Esophagus squamous epithelium (tissue), 5 donors: ENCODE results near the gene SH3PXD2B. TPM values are rescaled to one million over a fixed set of nuclear protein-coding genes. Genes with fewer than 3 reads are reported as not detected.

Experiments used
- DNase-seq: peaks from one replicate; lab custom pipeline; 2025; lab: John Stamatoyannopoulos, UW
- H3K27ac ChIP-seq, 4 donors: fragments of 200-600 bp; sonication (generic); one replicate each; pipeline ENCODE4 v1.5.1; 2016 to 2019; ENCODE audit warnings: mild to moderate bottlenecking in 1 of 4
- H3K27me3 ChIP-seq, 4 donors: fragments of 200-600 bp; sonication (generic); 1 replicate in 3 of 4; 2 replicates in 1 of 4; pipeline versions ENCODE4 v1.5.1 to v1.6.0; 2017 to 2021; ENCODE audit warnings: antibody characterized with exemption in 1 of 4
- H3K36me3 ChIP-seq, 3 donors: fragments of 200-600 bp; sonication (generic); one replicate each; pipeline ENCODE4 v1.5.1; 2016 to 2019
- H3K4me1 ChIP-seq, 3 donors: fragments of 200-600 bp; sonication (generic); one replicate each; pipeline ENCODE4 v1.5.1; 2017 to 2019
- H3K4me3 ChIP-seq, 4 donors: fragments of 200-600 bp; sonication (generic); 1 replicate in 3 of 4; 2 replicates in 1 of 4; pipeline ENCODE4 v1.5.1; 2016 to 2019; ENCODE audit warnings: mild to moderate bottlenecking in 2 of 4, moderate library complexity in 1 of 4
- H3K9me3 ChIP-seq, 3 donors: fragments of 200-600 bp; sonication (generic); one replicate each; pipeline ENCODE4 v1.5.1; 2016 to 2019
- CTCF ChIP-seq, 6 experiments: fragments of 450-650 bp in 4 of 6; fragments of 200-600 bp in 2 of 6; sonication (generic) in 2 of 6; IDR thresholded peaks; one replicate each; pipeline ENCODE4 v1.5.1; 2016 to 2019; ENCODE audit warnings: antibody characterized with exemption in 6 of 6, mild to moderate bottlenecking in 4 of 6, moderate library complexity in 4 of 6
- POLR2A ChIP-seq, 4 donors: fragments of 450-650 bp; IDR thresholded peaks; one replicate each; pipeline ENCODE4 v1.6.1; 2017; ENCODE audit warnings: antibody characterized with exemption in 4 of 4, mild to moderate bottlenecking in 4 of 4, moderate library complexity in 3 of 4
- WGBS, 2 donors: methylation state at CpG; one replicate each; pipeline ENCODE4 v1.1.5; 2018; 5-methylcytosine and 5-hydroxymethylcytosine counted together
- intact Hi-C: fragments of 100-400 bp; cut with DNase I; formaldehyde crosslinking; loops from one replicate; pipeline ENCODE4 v1.15.0; 2022
- total RNA-seq, 4 donors: library from RNA; depleted of rRNA; stranded (reverse); fragments of >200 nt; gene quantifications; one replicate each; pipeline ENCODE4 v1.1.0, GENCODE V29; 2016
- donor health status: DM: yes; HTN: yes; CAD: no.

SH3PXD2B gene
- total RNA-seq, 4 donors from 2014 or later, result 7.1 to 22.1 (median 13.8) TPM

- no peak overlapping the region for H3K4me3 ChIP-seq
- 69 to 77% methylated on average over 6 to 9 of the region's 9 CpGs for whole genome bisulfite sequencing, 2 donors
- intact Hi-C loops, result loop anchor here (2.0 kb wide), 1 partner anchor 43 kb away; no protein-coding TSS in a partner anchor
- no peaks in the 10 kb centered on the region for H3K9me3 ChIP-seq
- no peak for TF ChIP-seq CTCF (IDR thresholded peaks at IDR 0.05)
- no peak for TF ChIP-seq POLR2A (IDR thresholded peaks at IDR 0.05)
- peaks cover 0 to 33% (median 4%) of the 10 kb centered on the region in 3 donors for H3K36me3 ChIP-seq
- no peaks in the 10 kb centered on the region for H3K27me3 ChIP-seq
- H3K4me1 ChIP-seq, result peaks cover 14 to 52% (median 19%) of the 10 kb centered on the region in 3 donors
- peak overlapping the region in 3 of 4 donors; percentile 29 to 84 (median 34) for H3K27ac ChIP-seq
- DNase-seq, result no peak
These were observed 48.9 kb downstream of the SH3PXD2B start for GRCh38 chr5:172405226-172406107.

GRCh38 chr5:172404746-172405145, 49.6 kb downstream of the SH3PXD2B start:
- intact Hi-C loops, result loop anchor here (2.0 kb wide), 1 partner anchor 44 kb away; no protein-coding TSS in a partner anchor
- no peak for TF ChIP-seq CTCF (IDR thresholded peaks at IDR 0.05)
- no peak for TF ChIP-seq POLR2A (IDR thresholded peaks at IDR 0.05)

GRCh38 chr5:172403817-172404216, 50.5 kb downstream of the SH3PXD2B start:
- TF ChIP-seq CTCF (IDR thresholded peaks at IDR 0.05) (no peak), POLR2A (IDR thresholded peaks at IDR 0.05) (no peak)
- Histone ChIP-seq H3K27me3 (no peaks in the 10 kb centered on the region), H3K27ac (peak overlapping the region; percentile 63 to 84 (median 82)), H3K9me3 (no peaks in the 10 kb centered on the region), H3K36me3 (peaks cover 0 to 33% (median 4%) of the 10 kb centered on the region in 3 donors), H3K4me3 (no peak overlapping the region), H3K4me1 (peaks cover 14 to 58% (median 19%) of the 10 kb centered on the region in 3 donors)
- WGBS, 2 donors, result 64 to 100% methylated on average over 1 to 3 of the region's 7 CpGs
- intact Hi-C loops, result loop anchor here (2.0 kb wide), 1 partner anchor 45 kb away; no protein-coding TSS in a partner anchor
- no peak for DNase-seq

More at GRCh38 chr5:172404746-172405145, 49.6 kb downstream of the SH3PXD2B start:
- H3K4me1 ChIP-seq, result peaks cover 14 to 58% (median 19%) of the 10 kb centered on the region in 3 donors
- H3K36me3 ChIP-seq, result peaks cover 0 to 33% (median 4%) of the 10 kb centered on the region in 3 donors
- no peaks in the 10 kb centered on the region for H3K27me3 ChIP-seq
- peak overlapping the region in 3 of 4 donors; percentile 29 to 84 (median 34) for H3K27ac ChIP-seq
- 88 to 95% methylated on average over 3 to 4 of the region's 4 CpGs for WGBS, 2 donors
- H3K4me3 ChIP-seq, result no peak overlapping the region
- no peak for DNase-seq
- H3K9me3 ChIP-seq, result no peaks in the 10 kb centered on the region

- no peak for TF ChIP-seq CTCF (IDR thresholded peaks at IDR 0.05)
- TF ChIP-seq POLR2A (IDR thresholded peaks at IDR 0.05), result no peak
- Histone ChIP-seq H3K9me3 (no peaks in the 10 kb centered on the region), H3K36me3 (peaks cover 0 to 33% (median 4%) of the 10 kb centered on the region in 3 donors), H3K4me1 (peaks cover 14 to 58% (median 19%) of the 10 kb centered on the region in 3 donors), H3K27ac (peak overlapping the region; percentile 63 to 84 (median 82)), H3K4me3 (peak overlapping the region in 1 of 4 donors; percentile 22), H3K27me3 (no peaks in the 10 kb centered on the region)
- intact Hi-C loops, result no loop called here
- no peak for DNase-seq
- WGBS, 2 donors, result 48 to 63% methylated on average over 2 to 3 of the region's 11 CpGs
These were observed 51.0 kb downstream of the SH3PXD2B start for GRCh38 chr5:172403189-172403796.
